ENCODE results near the gene YAF2. TPM values are rescaled to one million over a fixed set of nuclear protein-coding genes. Genes with fewer than 3 reads are reported as not detected.
A peak's percentile ranks its signal among the peaks of the same experiment; 100 is the strongest.

Gene YAF2
- total RNA-seq, 1 experiment from 2014 or later = 27.6 TPM

DNA sequence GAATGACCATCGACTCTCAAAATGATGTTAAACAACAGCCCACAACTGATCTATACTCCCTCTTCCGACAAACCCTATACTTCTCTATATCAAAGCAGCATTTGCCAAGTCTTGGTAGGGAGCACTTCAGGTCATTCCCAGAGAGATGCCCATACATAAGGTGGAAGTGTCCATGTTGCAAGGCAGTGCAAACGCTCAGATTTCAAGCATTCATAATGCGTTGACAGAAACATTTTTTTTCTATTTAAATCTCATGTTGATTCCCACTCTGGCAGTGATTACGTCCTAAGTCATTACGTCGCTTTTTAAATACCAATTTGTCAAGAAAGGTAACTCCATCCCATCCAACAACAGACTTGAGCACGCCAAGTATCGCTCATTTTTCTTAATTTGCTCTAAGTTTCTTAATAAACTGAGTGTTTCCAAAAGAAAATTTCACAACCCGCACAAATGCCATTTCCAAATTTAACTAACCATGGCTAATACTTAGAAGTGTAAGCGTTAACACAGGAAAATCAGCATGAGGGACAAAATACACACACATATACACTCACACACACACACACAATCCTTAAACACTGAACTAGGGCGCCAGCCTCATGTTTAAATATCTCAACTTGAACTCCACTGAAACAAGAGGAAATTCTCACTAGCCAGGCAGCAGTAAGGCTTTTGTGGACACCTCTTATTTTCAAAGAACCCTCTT is 94.4 kb downstream of the YAF2 start:
- TF ChIP-seq POLR2AphosphoS5 (IDR thresholded peaks at IDR 0.05; ENCODE audit: low read depth, low read length) = no peak
- TF ChIP-seq REST (IDR thresholded peaks at IDR 0.05; ENCODE audit: insufficient read depth in 1 of 2, low read depth in 2 of 2, low read length in 1 of 2) = no peak
- no peak for TF ChIP-seq SIN3A (IDR thresholded peaks at IDR 0.05; ENCODE audit: borderline replicate concordance, insufficient read depth, low read depth, low read length)
- no peak for TF ChIP-seq TCF7L2 (IDR thresholded peaks at IDR 0.05; ENCODE audit: low read depth, low read length)
- TF ChIP-seq, protein P1, sequence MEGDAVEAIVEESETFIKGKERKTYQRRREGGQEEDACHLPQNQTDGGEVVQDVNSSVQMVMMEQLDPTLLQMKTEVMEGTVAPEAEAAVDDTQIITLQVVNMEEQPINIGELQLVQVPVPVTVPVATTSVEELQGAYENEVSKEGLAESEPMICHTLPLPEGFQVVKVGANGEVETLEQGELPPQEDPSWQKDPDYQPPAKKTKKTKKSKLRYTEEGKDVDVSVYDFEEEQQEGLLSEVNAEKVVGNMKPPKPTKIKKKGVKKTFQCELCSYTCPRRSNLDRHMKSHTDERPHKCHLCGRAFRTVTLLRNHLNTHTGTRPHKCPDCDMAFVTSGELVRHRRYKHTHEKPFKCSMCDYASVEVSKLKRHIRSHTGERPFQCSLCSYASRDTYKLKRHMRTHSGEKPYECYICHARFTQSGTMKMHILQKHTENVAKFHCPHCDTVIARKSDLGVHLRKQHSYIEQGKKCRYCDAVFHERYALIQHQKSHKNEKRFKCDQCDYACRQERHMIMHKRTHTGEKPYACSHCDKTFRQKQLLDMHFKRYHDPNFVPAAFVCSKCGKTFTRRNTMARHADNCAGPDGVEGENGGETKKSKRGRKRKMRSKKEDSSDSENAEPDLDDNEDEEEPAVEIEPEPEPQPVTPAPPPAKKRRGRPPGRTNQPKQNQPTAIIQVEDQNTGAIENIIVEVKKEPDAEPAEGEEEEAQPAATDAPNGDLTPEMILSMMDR (IDR thresholded peaks at IDR 0.05) = 0 out of 2 replicates have a peak, but pooled peaks have one; percentile 6
- in situ Hi-C loops (cut with HindIII; ENCODE audit: low pct_unique_long_range_greater_than_20kb, low sequenced_read_pairs) = no loop called here
- intact Hi-C loops (cut with micrococcal nuclease; ENCODE audit: unreplicated experiment) = loop anchor here (10.0 kb wide), 1 partner anchor 91 kb away; the partner anchor contains the start of gene YAF2
- Histone ChIP-seq H3K27me3 (ENCODE audit: control insufficient read depth, insufficient read depth, low read length) (no peaks in the 10 kb centered on the region), H3K4me3 (ENCODE audit: low read depth in 2 of 2, low read length in 2 of 2) (peak overlapping the region; percentile 70 to 88), H3K27ac (ENCODE audit: low read length) (peak overlapping the region; percentile 93), H3K9me3 (ENCODE audit: control insufficient read depth, insufficient read depth, low read depth, low read length) (no peaks in the 10 kb centered on the region), H3K36me3 (ENCODE audit: control insufficient read depth, insufficient read depth, low read length) (no peaks in the 10 kb centered on the region; the same call in 1 of the 2 replicates), H3K4me1 (ENCODE audit: control insufficient read depth, insufficient read depth, low read length) (peaks cover 29% of the 10 kb centered on the region)
- ATAC-seq (no peak), DNase-seq (ENCODE audit: low read depth, low spot score) (no peak)
- CTCF ChIA-PET = interaction anchor here (0.5 kb wide), 1 partner anchor 418 kb away, joined by 3 read pairs; no protein-coding TSS in a partner anchor
- POLR2A ChIA-PET = no interaction called here
- TSS peak; percentile 72 for BruUV-seq (replicated peaks)

DNA sequence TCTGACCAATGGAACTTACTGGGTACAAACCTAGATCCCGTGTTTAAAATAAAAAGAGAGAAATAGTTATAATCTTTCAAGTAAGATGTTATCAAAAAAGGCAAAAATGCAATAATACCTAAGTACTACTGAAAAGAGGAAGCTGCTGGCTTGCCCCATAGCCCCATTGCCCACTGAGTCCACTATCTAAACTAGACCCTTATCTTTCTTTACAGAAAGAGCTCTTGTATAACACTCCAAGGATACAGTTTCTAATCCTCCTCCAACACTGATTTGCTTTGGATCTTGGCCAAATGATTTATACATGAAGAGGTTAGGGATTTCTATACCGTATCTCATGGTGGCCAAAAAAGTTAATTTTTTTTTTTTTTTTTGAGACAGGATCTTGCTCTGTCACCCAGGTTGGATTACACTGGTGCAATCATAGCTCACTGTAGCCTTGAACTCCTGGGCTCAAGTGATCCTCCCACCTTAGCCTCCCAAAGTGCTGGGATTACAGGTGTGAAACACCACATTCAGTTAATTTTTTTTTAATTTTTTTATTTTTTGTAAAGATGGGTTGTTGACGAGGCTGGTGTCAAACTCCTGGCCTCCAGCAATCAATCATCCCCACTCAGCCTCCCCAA is 96.0 kb downstream of the YAF2 start:
- in situ Hi-C loops (cut with HindIII; ENCODE audit: low pct_unique_long_range_greater_than_20kb, low sequenced_read_pairs) = no loop called here
- CTCF ChIA-PET = interaction anchor here (0.7 kb wide), 2 partner anchors 150 to 1140 kb away, joined by 3 to 5 read pairs; no protein-coding TSS in a partner anchor
- ATAC-seq = no peak
- POLR2A ChIA-PET = no interaction called here
- Histone ChIP-seq H3K9me3 (ENCODE audit: control insufficient read depth, insufficient read depth, low read depth, low read length) (no peaks in the 10 kb centered on the region), H3K27ac (ENCODE audit: low read length) (no peak overlapping the region), H3K36me3 (ENCODE audit: control insufficient read depth, insufficient read depth, low read length) (no peaks in the 10 kb centered on the region; the same call in 1 of the 2 replicates), H3K27me3 (ENCODE audit: control insufficient read depth, insufficient read depth, low read length) (no peaks in the 10 kb centered on the region), H3K4me3 (ENCODE audit: low read depth in 2 of 2, low read length in 2 of 2) (no peak overlapping the region), H3K4me1 (ENCODE audit: control insufficient read depth, insufficient read depth, low read length) (peaks cover 29% of the 10 kb centered on the region)
- no TSS peak for BruUV-seq (replicated peaks)
- intact Hi-C loops (cut with micrococcal nuclease; ENCODE audit: unreplicated experiment) = loop anchor here (10.0 kb wide), 1 partner anchor 93 kb away; the partner anchor contains the start of gene YAF2
- no peak for DNase-seq (ENCODE audit: low read depth, low spot score)
- TF ChIP-seq TCF7L2 (IDR thresholded peaks at IDR 0.05; ENCODE audit: low read depth, low read length) = no peak

All from Panc1 (cell line).